GM18507 (cell line): Measurements from ENCODE around the gene DAO.
"Not testable (repeated sequence)": the region's sequence is repeated elsewhere in the genome, so short reads cannot be mapped to it uniquely, and the experiment has no call there.

Experiments
- DNase-seq: peaks from one replicate; pipeline ENCODE4 v3.0.0; 2011; ENCODE audit warnings: low read depth; ENCODE audit not compliant: insufficient read length; ENCODE audit errors: extremely low spot score
- FAIRE-seq: peaks from 2 replicates; lab custom pipeline; 2011; peaks lifted over from hg19 to GRCh38; lab: Jason Lieb, UNC

The DAO gene

DNA sequence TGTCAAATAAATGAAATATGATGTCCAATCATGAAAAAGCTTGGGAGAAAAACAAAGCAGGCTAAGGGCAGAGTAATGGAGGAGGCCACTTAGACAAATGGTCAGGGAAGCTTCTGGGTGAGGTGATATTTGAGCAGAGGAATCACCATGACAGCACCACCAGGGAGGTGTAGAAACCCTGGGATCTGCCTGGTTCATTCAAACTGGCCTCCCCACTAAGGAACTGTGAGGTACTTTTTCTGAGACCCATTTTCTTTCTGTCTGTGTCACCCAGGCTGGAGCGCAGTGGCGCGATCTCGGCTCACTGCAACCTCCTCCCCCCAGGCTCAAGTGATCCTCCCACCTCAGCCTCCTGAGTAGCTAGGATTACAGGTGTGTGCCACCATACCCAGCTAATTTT, 14.7 kb upstream of the DAO start:
- no peak for FAIRE-seq
- DNase-seq: no peak

DNA sequence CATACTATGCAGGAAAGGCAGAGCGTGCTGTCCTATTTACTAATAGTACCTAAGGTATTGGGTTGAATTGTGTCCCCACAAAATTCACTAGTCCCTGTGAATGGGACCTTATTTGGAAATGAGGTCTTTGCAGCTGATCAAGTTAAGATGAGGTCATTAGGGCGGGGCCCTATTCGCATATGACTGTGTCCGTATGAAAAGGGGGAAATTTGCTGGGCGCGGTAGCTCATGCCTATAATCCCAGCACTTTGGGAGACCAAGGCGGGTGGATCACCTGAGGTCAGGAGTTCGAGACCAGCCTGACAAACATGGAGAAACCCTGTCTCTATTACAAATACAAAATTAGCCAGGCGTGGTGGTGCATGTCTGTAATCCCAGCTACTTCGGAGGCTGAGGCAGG, 13.8 kb upstream of the DAO start:
- not testable (repeated sequence) for DNase-seq

DNA sequence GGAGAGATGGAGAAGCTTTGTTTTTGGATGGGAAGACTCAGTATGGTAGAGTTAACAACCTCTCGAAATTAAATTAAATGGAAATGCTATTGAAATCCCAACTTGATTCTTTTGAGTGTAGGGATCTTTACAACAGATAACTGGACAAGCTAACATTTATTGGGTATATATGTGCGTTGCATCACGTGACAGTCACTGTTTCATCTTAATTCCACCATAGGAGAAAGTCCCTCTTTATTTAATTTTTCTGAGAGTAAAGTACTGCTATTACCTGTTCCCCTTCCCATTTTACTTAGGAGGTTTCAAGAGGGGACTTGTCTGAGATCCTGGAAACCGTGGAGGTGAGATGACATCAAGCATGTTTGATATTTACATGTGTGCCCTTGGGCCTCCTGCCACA, 11.1 kb upstream of the DAO start:
- no peak for FAIRE-seq
- DNase-seq: no peak

More for the DNA sequence above, 13.8 kb upstream of the DAO start:
- FAIRE-seq: not testable (repeated sequence)

GRCh38 chr12:108875280-108875679, 4.6 kb upstream of the DAO start:
- peak; percentile 9 for FAIRE-seq
- DNase-seq: no peak

DNA sequence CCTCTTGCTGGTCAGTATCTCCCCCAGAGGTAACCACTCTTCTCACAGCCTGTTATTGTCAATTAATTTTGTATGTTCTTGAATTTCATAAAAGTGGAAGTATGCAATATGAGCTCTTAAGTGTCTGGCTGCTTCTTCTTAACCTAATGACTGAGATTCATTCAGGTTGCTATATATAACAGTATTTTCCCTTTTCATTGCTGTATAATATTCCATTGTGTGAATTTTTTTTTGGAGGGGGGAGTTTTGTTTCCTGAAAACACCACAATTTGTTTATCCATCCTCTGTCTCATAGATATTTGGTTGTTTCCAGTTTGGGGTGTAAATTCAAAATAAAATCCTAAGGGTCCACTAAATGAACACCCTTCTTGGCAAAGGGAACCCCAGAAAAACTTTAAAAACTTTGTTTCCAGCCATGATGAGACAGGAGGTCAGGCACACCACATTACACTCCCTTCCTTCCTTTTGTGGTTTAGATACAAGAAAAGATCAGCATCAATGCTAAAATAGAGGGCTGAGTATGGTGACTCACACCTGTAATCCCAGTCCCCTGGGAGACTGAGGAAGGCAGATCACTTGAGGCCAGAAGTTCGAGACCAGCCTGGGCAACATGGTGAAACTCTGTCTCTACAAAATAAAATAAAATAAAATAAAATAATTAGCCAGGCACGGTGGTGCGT, 4.1 kb upstream of the DAO start:
- no peak for FAIRE-seq
- no peak for DNase-seq

- FAIRE-seq (no peak), DNase-seq (no peak)
Observed at GRCh38 chr12:108876550-108876949, 3.3 kb upstream of the DAO start.

DNA sequence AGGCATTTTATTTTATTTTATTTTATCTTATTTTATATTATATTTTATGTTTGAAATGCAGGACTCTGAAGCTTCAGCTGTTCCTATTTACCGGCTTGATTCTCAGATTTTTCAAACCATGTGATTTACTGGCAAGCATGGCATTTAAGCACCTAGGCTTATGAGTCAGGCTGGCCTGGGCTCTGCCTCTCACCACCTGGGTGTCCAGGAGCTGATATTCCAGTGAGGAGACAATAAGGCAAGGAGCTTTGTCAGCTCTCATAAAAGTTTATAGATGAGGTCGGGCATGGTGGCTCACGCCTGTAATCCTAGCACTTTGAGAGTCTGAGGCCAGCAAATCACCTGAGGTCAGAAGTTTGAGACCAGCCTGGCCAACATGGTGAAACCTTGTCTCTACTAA, 2.1 kb downstream of the DAO start:
- DNase-seq (no peak), FAIRE-seq (no peak)

DNA sequence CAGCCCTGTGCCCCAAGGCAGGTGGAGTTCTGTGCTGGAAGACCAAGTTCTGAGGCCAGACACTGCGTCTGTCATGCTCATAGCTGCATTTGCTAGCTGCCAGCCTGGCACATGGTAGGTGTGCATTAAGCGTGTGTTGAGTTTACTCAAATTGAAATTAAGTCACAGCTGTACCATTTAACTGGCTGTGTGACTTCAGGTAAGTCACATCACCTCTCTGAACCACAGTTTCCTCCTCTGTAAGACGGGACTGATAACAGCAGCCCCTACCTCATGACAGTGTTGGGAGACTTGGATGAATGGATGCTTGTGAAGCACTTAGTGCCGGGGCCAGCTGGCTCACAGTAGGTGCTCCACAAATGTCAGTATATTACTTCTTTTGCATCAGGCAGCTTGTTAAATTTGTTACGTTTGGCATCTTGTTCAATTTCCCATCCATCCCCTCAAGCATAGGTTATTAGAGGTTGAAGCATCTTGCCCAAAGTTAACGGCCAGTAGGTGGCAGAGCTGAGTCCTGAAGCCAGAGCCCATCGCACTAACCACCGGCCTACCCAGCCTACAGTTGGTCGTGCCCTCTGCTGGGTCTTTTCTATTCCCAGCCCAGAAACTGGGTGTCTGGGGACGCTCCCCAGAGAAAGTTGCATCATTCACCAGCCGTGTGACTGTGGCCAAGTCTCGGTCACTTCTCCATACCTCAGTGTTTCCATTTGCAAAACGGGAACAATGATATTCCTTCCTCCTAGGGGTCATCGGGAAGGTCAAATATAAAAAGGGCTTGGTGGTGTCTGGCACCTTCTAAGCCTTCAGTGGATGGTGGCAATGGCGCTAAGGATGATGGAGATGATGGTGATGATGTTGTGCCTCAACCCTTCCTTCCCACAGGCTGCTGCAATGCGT, 4.5 kb downstream of the DAO start:
- peak; percentile 84 for FAIRE-seq
- DNase-seq: peak; percentile 36

DNA sequence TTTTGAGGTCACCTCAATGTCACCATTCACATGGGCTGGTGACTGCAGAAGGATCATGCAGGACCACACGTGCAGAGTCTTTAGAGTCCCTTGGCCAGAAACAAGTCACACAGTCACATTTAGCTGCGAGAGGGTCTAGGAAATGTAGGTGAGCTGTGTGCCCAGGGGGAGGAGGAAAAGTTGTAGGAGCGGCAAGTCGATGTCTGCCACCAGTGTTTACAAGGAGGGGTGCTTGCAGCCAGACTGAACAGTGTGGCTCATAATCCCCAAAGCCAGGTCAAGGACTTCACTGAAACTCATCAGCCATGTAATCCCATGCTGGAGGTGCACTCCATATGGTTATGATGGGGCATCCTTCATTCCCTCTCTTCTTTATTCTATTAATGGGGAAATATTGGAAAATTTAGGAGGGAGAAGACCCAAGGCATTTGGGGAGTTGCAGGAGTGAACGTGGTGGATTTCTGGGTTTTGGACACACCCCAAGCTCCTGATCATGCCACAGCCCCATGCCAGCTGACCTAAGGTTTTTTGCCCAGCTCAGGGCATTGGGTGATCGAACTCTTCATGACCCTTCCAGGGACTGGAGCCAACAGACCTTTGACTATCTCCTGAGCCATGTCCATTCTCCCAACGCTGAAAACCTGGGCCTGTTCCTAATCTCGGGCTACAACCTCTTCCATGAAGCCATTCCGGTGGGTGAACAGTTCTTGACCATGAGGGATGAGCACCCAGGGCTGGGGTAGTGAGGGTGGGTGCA, 7.2 kb downstream of the DAO start:
- no peak for FAIRE-seq

GRCh38 chr12:108888031-108888430, 8.1 kb downstream of the DAO start:
- no peak for FAIRE-seq
- no peak for DNase-seq

More for the DNA sequence above, 7.2 kb downstream of the DAO start:
- DNase-seq: no peak

DNA sequence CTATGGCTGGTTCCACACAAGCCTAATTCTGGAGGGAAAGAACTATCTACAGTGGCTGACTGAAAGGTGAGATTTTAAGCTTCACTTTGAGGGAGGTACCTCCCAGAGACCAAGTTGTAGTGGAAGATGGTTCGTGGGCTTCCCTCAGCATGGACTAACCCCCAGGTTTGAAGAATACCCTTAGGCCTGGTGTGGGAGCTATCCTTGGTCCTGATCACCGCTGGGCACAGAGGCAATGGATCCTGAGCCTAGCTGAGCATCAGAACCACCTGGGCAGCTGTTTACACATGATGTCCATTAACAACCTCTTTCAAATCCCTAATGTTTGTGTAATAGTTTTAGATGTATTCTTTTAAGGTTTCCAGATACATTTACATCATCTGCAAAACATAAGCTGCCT, 10.3 kb downstream of the DAO start:
- FAIRE-seq: no peak
- DNase-seq: no peak

- no peak for FAIRE-seq
- no peak for DNase-seq
Observed at GRCh38 chr12:108895220-108895802, 15.4 kb downstream of the DAO start.

DNA sequence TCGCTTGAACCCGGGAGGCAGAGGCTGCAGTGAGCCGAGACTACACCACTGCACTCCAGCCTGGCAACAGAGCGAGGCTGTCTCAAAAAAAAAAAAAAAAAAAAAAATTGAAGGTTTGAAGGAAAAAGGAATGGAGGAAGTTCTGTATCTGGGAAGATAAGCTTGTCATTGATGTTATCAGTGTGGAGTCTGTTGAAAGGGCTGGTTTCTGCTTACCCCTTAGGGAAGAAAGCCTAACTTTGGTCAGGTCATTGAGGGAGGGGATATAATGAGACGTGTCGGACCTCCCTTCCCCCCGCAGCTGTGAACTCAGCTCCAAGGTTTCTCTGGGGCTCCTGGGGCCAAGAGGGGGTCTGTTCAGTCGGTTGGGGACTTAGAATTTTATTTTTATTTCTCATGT, 16.4 kb downstream of the DAO start:
- no peak for FAIRE-seq
- no peak for DNase-seq

DNA sequence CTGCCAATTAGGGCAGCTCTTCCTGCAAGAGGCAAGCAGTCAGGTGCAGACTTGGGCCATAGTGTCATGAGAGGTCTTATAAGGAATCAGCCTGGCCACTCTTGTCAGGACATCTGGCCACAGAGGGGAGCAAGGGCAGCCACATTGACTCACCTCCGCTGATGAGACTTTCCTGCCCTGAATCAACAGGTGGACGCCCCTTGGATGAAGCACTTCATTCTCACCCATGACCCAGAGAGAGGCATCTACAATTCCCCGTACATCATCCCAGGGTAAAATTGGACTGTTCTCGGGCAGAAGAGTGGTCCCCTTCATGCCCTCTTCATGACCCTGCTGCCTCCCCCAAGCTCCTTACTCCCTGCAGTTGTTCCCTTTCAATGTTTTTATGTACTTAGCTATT, 16.9 kb downstream of the DAO start:
- FAIRE-seq (no peak), DNase-seq (no peak)

- FAIRE-seq (no peak), DNase-seq (no peak)
Observed at GRCh38 chr12:108899145-108899544, 19.3 kb downstream of the DAO start.

- DNase-seq (no peak), FAIRE-seq (no peak)
Observed at GRCh38 chr12:108905725-108906124, 25.8 kb downstream of the DAO start.

DNA sequence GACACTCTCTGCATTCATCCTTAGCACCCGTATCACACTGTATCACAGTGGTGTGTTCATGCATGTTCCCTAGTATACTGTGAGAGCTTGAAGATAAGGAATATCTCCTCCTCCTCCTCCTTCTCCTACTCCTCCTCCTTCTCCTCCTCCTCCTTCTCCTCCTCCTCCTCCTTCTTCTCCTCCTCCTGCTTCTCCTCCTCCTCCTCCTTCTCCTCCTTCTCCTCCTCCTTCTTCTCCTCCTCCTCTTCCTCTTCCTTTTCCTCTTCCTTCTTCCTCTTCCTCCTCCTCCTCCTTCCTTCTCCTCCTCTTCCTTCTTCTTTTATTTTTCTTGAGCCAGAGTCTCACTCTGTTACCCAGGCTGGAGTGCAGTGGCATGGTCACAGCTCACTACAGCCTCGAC, 27.1 kb downstream of the DAO start:
- FAIRE-seq (no peak), DNase-seq (no peak)

DNA sequence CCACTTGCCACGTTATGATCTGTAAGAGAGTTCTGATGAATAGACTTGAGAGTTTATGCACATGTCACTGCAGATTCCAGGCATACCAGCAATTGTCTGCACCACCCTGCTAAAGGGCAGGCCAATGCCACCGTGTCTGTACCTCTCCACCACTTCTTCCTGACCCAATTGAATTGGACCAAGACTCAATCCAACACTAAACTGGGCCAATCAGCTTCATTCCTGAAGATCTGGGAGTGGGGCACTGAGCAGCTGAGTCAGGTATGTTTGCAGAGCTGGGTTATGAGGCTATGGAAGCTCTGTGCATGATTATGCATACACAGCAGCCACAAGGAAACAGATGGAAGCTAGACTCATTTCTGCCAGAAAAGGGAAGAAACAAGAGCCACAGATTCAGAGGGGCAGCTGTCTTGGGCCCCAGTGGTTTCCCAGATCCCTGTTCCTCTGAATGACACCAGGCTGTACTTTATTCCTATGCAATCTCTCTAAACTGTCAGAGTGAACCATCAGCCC, 28.0 kb downstream of the DAO start:
- DNase-seq (no peak), FAIRE-seq (no peak)

DNA sequence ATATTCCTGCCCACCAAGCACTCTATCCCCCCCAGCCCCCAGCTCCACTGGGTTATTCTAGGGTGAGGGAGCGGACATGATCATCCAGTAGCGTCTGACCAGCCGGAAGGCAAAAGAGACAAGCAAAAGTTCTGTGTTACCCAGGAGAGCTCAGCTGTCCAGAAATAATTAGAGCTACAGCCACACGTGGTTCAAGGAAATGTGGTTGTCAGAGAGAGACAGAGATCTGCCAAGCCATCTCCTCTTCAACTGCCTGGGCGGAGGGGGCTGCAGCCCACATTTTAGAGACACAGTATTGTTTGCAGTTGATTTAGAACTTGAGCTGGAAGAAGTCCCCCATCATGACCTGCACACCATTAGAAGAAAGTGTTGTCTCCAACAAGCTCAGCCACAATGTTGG, 30.4 kb downstream of the DAO start:
- FAIRE-seq (no peak), DNase-seq (no peak)

DNA sequence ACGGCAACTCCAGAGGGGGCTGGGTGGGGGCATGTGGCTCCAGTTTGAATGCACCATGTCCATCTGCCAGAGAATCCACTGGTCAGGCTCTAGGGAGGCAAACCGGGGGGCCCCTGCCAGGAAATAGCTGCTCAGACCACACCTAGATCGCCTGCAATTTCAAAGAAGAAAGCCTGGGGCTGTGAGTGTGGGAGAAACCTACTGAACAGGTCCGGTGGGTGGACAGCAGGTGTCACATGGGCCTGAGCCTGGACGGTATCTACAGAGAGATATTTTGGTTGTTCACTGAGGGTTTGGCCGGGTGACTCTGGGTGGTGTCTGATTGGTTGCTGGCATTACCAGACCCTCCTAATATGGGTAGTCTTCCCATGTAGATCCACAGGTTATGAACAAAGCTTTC, 32.0 kb downstream of the DAO start:
- no peak for DNase-seq
- FAIRE-seq: no peak
